Measurements from ENCODE around the gene QRICH1. TPM values are rescaled to one million over a fixed set of nuclear protein-coding genes. Genes with fewer than 3 reads are reported as not detected.

Gene QRICH1
- total RNA-seq, 6 experiments from 2014 or later = 21.9 to 35.7 (median 31.7) TPM

GRCh38 chr3:48984663-48985062 lies 109.2 kb downstream of the QRICH1 start:
- no peak overlapping the region for H3K27ac ChIP-seq
- H3K27me3 ChIP-seq = no peaks in the 10 kb centered on the region
- no peak for ATAC-seq
- no peak for TF ChIP-seq POLR2A (IDR thresholded peaks at IDR 0.05)
- no peak for TF ChIP-seq CTCF (IDR thresholded peaks at IDR 0.05)
- no peak overlapping the region for H3K4me3 ChIP-seq
- no peaks in the 10 kb centered on the region for H3K9me3 ChIP-seq
- peaks cover 0 to 9% (median 4%) of the 10 kb centered on the region in 4 donors for H3K4me1 ChIP-seq
- intact Hi-C loops (cut with DNase I) = no loop called here
- peaks cover 7 to 51% (median 24%) of the 10 kb centered on the region in 4 donors for H3K36me3 ChIP-seq
- no peak for DNase-seq

DNA sequence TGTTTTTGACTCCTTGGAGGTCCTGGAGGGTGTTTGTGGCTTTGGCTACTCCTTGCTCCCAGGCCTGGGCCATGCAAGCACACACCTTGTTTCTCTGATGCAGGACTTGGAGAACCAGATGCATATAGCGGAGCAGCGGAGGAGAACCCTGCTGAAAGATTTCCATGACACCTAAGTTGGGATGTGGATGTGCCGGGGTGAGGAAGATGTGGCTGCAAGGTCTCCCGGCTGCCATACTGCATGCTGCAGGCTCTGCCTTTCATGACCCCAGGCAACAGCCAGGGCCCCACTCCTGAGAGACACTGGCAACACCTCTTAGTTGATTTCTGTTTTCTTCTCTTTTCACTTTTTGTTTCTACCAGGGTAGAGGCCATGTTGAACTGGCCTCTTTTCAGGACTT lies 110.8 kb downstream of the QRICH1 start:
- 93% methylated on average over 2 of the region's 4 CpGs for WGBS (ENCODE audit: insufficient coverage, low coverage, low lambda C conversion rate, missing lambda C conversion rate)
- H3K27ac ChIP-seq = no peak overlapping the region
- H3K4me1 ChIP-seq = no peaks in the 10 kb centered on the region
- peaks cover 7 to 64% (median 31%) of the 10 kb centered on the region in 4 donors for H3K36me3 ChIP-seq
- ATAC-seq (no peak), DNase-seq (no peak)
- no peaks in the 10 kb centered on the region for H3K27me3 ChIP-seq
- intact Hi-C loops (cut with DNase I) = no loop called here
- no peaks in the 10 kb centered on the region for H3K9me3 ChIP-seq
- TF ChIP-seq CTCF (IDR thresholded peaks at IDR 0.05) (no peak), POLR2A (IDR thresholded peaks at IDR 0.05) (no peak)
- no peak overlapping the region for H3K4me3 ChIP-seq

GRCh38 chr3:48982686-48983085 lies 111.2 kb downstream of the QRICH1 start:
- no peak for TF ChIP-seq CTCF (IDR thresholded peaks at IDR 0.05)
- no peak for TF ChIP-seq POLR2A (IDR thresholded peaks at IDR 0.05)
- H3K27ac ChIP-seq = no peak overlapping the region
- no peaks in the 10 kb centered on the region for H3K27me3 ChIP-seq
- H3K9me3 ChIP-seq = no peaks in the 10 kb centered on the region
- intact Hi-C loops (cut with DNase I) = no loop called here
- peaks cover 7 to 68% (median 34%) of the 10 kb centered on the region in 4 donors for H3K36me3 ChIP-seq
- 83% methylated on average over 2 of the region's 5 CpGs for WGBS (ENCODE audit: insufficient coverage, low coverage, low lambda C conversion rate, missing lambda C conversion rate)
- ATAC-seq (no peak), DNase-seq (no peak)
- H3K4me1 ChIP-seq = no peaks in the 10 kb centered on the region
- no peak overlapping the region for H3K4me3 ChIP-seq

DNA sequence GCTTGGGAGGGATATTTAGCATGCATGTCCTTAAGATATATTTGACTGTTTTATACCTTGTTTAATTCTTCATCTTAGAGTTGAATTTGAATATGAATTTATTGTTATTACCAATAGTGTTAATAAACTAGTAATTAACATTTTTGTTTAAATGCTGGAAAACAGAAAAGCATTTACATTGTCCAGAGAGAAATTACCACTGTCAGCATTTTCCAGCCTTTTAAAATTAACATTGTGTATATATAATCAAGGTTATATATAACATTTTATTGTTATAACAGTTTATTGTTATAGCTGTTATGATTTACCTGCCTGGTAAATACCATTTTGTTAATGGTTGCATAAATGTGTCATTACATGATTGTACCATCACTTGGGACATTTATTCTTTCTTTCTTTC lies 111.9 kb downstream of the QRICH1 start:
- Histone ChIP-seq H3K36me3 (peaks cover 7 to 75% (median 36%) of the 10 kb centered on the region in 4 donors), H3K4me3 (no peak overlapping the region), H3K27ac (no peak overlapping the region), H3K27me3 (no peaks in the 10 kb centered on the region), H3K9me3 (no peaks in the 10 kb centered on the region), H3K4me1 (no peaks in the 10 kb centered on the region)
- DNase-seq (no peak), ATAC-seq (no peak)
- intact Hi-C loops (cut with DNase I) = no loop called here
- TF ChIP-seq CTCF (IDR thresholded peaks at IDR 0.05) (no peak), POLR2A (IDR thresholded peaks at IDR 0.05) (no peak)

GRCh38 chr3:48980295-48980694 lies 113.6 kb downstream of the QRICH1 start:
- no peaks in the 10 kb centered on the region for H3K27me3 ChIP-seq
- H3K27ac ChIP-seq = no peak overlapping the region
- TF ChIP-seq POLR2A (IDR thresholded peaks at IDR 0.05) (no peak), CTCF (IDR thresholded peaks at IDR 0.05) (no peak)
- H3K4me1 ChIP-seq = no peaks in the 10 kb centered on the region
- intact Hi-C loops (cut with DNase I) = no loop called here
- no peaks in the 10 kb centered on the region for H3K9me3 ChIP-seq
- no peak for DNase-seq
- no peak for ATAC-seq
- H3K36me3 ChIP-seq = peaks cover 12 to 92% (median 44%) of the 10 kb centered on the region in 4 donors
- no peak overlapping the region for H3K4me3 ChIP-seq
- 100% methylated on average over 3 of the region's 4 CpGs for whole genome bisulfite sequencing (ENCODE audit: insufficient coverage, low coverage, low lambda C conversion rate, missing lambda C conversion rate)
